DOHH2 (cell line): ENCODE results near the gene CLASP1.
A peak's percentile ranks its signal among the peaks of the same experiment; 100 is the strongest.

Source experiments
- H3F3A ChIP-seq: fragments of 200-600 bp; sonication (generic), shearing (Covaris generic); 2 replicates; pipeline ENCODE4 v1.6.0; 2016; ENCODE audit warnings: antibody characterized with exemption, mild to moderate bottlenecking; ENCODE audit not compliant: control insufficient read depth, insufficient read depth
- H3K27ac ChIP-seq: fragments of 200-600 bp; sonication (generic); 2 replicates; pipeline ENCODE4 v1.5.1; 2014; ENCODE audit warnings: low read depth, mild to moderate bottlenecking, low read length, moderate library complexity
- H3K27me3 ChIP-seq: fragments of 200-600 bp; sonication (generic); 2 replicates; pipeline ENCODE4 v1.6.1; 2014; ENCODE audit warnings: mild to moderate bottlenecking, low read length, mixed read lengths; ENCODE audit not compliant: control insufficient read depth
- H3K36me3 ChIP-seq: fragments of 200-600 bp; sonication (generic); 2 replicates; pipeline ENCODE4 v1.6.1; 2014; ENCODE audit warnings: mild to moderate bottlenecking, low read length, moderate library complexity, mixed read lengths; ENCODE audit not compliant: control insufficient read depth
- H3K4me1 ChIP-seq: fragments of 200-600 bp; sonication (generic); 2 replicates; pipeline ENCODE4 v1.6.1; 2014; ENCODE audit warnings: mild to moderate bottlenecking, low read length, mixed read lengths; ENCODE audit not compliant: control insufficient read depth
- H3K4me2 ChIP-seq: fragments of 200-600 bp; sonication (generic); 2 replicates; pipeline ENCODE4 v1.6.0; 2014; ENCODE audit warnings: mild to moderate bottlenecking, low read length, moderate library complexity
- H3K4me3 ChIP-seq: fragments of 200-600 bp; sonication (generic); 2 replicates; pipeline ENCODE4 v1.5.1; 2014; ENCODE audit warnings: mild to moderate bottlenecking, low read length, mixed read lengths
- H3K79me2 ChIP-seq: fragments of 200-600 bp; sonication (generic); 2 replicates; pipeline ENCODE4 v1.6.1; 2014; ENCODE audit warnings: mild to moderate bottlenecking, low read length, mixed read lengths; ENCODE audit not compliant: control insufficient read depth
- H3K9me2 ChIP-seq: fragments of 200-600 bp; sonication (generic); replicated peaks from 2 replicates; pipeline ENCODE4 v1.6.1; 2014; ENCODE audit warnings: mild to moderate bottlenecking, low read length, mixed read lengths; ENCODE audit not compliant: control insufficient read depth
- H3K9me3 ChIP-seq: fragments of 200-600 bp; sonication (generic); 2 replicates; pipeline ENCODE4 v1.6.1; 2014; ENCODE audit warnings: antibody characterized with exemption, low read length, mixed read lengths; ENCODE audit not compliant: control insufficient read depth, insufficient read depth
- H4K20me1 ChIP-seq: fragments of 200-600 bp; sonication (generic); 2 replicates; pipeline ENCODE4 v1.6.0; 2014; ENCODE audit warnings: low read depth, mild to moderate bottlenecking, antibody characterized with exemption, low read length, moderate library complexity; ENCODE audit not compliant: control insufficient read depth, insufficient read depth
- EZH2phosphoT487 ChIP-seq: fragments of 200-600 bp; sonication (generic); IDR thresholded peaks from 2 replicates; pipeline ENCODE4 v1.6.1; 2017; ENCODE audit warnings: borderline replicate concordance, mild to moderate bottlenecking, antibody characterized with exemption, low read length, moderate library complexity, mixed read lengths
- TF ChIP-seq, protein P1 (sequence below): fragments of 200-600 bp; sonication (generic); IDR thresholded peaks from one replicate; pipeline ENCODE4 v1.5.1; 2014; ENCODE audit warnings: antibody characterized with exemption, mild to moderate bottlenecking, low read depth, low read length; ENCODE audit not compliant: poor library complexity, severe bottlenecking

Gene CLASP1

DNA sequence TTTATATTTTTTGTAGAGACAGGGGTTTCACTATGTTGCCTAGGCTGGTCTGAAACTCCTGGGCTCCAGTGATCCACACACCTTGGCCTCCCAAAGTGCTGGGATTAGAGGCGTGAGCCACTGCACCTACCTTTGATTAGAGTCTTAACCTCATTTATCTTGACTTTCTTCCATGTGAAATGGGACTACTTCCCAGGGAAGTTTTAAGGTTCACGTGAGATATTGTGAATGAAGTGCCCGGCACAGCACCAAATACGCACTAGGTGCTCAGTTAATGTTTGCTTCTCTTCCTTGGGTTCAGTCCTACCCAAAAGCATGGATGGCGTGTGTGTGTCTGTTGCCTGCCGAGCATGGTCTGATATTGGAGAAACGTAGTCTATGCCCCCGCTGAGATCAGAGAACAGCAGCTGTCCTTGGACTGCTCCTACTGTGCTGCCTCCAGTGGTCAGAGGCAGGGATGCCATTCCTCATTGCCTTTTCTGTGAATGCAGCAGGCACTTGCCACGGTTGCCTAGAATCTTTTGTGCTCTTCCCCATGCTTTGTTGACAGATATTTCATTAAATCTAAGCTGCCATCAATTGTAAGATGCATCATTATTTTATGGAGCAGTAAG, 351.9 kb downstream of the CLASP1 start:
- Histone ChIP-seq H3K4me3 (no peak overlapping the region), H3K36me3 (no peaks in the 10 kb centered on the region), H4K20me1 (no peaks in the 10 kb centered on the region), H3K27ac (no peak overlapping the region), H3K4me2 (no peak overlapping the region), H3K9me2 (no peaks in the 10 kb centered on the region), H3K9me3 (no peaks in the 10 kb centered on the region), H3K79me2 (no peaks in the 10 kb centered on the region), H3K4me1 (no peaks in the 10 kb centered on the region), H3K27me3 (no peaks in the 10 kb centered on the region), H3F3A (no peaks in the 10 kb centered on the region)
- TF ChIP-seq EZH2phosphoT487 = no peak
- TF ChIP-seq, protein P1, sequence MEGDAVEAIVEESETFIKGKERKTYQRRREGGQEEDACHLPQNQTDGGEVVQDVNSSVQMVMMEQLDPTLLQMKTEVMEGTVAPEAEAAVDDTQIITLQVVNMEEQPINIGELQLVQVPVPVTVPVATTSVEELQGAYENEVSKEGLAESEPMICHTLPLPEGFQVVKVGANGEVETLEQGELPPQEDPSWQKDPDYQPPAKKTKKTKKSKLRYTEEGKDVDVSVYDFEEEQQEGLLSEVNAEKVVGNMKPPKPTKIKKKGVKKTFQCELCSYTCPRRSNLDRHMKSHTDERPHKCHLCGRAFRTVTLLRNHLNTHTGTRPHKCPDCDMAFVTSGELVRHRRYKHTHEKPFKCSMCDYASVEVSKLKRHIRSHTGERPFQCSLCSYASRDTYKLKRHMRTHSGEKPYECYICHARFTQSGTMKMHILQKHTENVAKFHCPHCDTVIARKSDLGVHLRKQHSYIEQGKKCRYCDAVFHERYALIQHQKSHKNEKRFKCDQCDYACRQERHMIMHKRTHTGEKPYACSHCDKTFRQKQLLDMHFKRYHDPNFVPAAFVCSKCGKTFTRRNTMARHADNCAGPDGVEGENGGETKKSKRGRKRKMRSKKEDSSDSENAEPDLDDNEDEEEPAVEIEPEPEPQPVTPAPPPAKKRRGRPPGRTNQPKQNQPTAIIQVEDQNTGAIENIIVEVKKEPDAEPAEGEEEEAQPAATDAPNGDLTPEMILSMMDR = peak; percentile 56

DNA sequence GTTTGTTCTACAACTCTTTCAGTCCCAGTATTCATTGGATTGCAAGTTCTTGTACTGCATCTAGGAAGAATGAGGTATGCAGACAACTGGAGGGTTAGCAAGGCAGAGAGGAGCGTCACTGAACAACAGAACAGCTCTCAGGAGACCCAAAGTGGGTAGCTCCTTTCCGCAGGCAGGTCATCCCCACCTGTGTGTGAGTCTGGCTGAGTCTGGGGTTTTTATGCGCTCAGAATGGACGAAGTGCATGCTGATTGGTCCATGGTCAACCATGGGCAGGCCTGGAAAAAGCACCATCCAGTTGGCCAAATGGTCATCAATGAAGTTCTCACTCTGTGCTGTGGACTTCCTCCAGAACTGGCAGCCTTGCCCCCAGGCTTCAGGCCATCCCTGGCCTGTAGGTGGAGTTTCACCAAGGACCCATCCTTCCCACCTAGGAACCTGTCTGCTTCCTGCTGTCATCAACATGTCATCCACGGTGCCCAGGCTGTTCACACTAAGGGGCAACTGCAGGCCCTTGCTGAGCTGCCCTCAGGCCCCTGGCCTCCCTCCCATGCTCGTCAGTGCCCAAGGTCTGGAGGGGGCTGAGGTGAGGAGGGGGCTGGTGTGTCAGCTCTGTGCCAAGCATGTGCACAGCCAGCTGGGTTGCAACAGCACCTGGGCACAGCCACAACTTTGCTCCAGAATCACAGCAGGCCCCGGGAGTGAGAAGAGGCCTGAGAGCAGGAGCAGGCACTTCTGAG, 353.2 kb downstream of the CLASP1 start:
- no peak for TF ChIP-seq EZH2phosphoT487
- TF ChIP-seq, protein P1 = no peak
- Histone ChIP-seq H3K27ac (no peak overlapping the region), H3K9me2 (no peaks in the 10 kb centered on the region), H3F3A (no peaks in the 10 kb centered on the region), H3K4me3 (no peak overlapping the region), H3K79me2 (no peaks in the 10 kb centered on the region), H3K4me2 (no peak overlapping the region), H3K36me3 (no peaks in the 10 kb centered on the region), H4K20me1 (no peaks in the 10 kb centered on the region), H3K9me3 (no peaks in the 10 kb centered on the region), H3K4me1 (no peaks in the 10 kb centered on the region), H3K27me3 (no peaks in the 10 kb centered on the region)

DNA sequence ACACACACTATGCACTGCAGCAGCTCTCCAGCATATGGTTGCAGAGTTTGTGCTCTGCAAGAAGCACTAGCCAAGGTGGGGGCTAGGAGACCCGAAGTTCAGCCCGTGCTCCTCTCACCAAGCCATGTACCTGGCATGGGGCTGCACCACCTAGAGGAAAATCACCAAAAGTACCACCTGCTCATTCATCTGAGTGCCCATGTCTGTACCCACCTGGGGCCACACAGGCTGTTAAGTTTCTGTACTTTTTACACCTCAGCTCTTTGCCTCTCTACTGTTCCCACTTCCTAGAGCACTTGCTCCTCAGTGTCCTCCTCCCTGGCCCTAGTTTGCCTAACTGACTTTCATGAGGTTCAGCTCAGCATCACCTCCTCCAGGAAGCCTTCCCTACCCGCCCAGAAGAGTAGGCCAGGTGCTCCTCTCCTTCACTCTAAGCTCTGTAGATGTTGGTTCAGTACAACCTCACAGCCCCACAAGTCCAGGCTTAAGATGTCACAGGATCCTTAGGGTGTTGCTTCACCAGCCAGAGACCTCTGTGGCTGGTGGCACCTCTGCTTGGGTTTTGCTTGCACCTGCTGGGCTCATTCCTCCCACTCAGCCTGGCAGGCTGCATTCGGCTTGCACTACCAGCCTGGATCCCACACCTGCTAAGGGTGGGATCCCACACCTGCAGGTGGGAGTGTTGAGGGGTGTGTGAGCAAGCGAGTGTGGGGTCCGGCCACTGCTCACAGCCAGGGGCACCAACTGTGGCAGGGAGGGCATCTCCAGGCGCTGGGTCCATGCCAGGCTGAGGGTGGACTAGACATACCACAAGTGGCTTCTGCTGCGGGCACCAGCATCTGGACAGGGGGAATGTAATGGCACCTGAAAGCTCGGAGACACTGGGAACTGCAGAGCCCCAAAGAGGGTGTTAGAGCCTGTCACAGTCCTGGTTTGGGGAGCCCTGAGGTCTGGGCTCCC, 354.1 kb downstream of the CLASP1 start:
- no peak overlapping the region for H3K27ac ChIP-seq
- no peaks in the 10 kb centered on the region for H3K79me2 ChIP-seq
- no peaks in the 10 kb centered on the region for H3K9me2 ChIP-seq
- no peak overlapping the region for H3K4me2 ChIP-seq
- H3K4me1 ChIP-seq = no peaks in the 10 kb centered on the region
- TF ChIP-seq, protein P1 = no peak
- no peak for TF ChIP-seq EZH2phosphoT487
- H4K20me1 ChIP-seq = no peaks in the 10 kb centered on the region
- H3F3A ChIP-seq = no peaks in the 10 kb centered on the region
- no peak overlapping the region for H3K4me3 ChIP-seq
- H3K9me3 ChIP-seq = no peaks in the 10 kb centered on the region
- H3K27me3 ChIP-seq = no peaks in the 10 kb centered on the region
- H3K36me3 ChIP-seq = no peaks in the 10 kb centered on the region
